Measurements from ENCODE around the gene MEGF6. TPM values are rescaled to one million over a fixed set of nuclear protein-coding genes. Genes with fewer than 3 reads are reported as not detected.

MEGF6 gene
- total RNA-seq, 1 donor from 2014 or later: 1.3 TPM

DNA sequence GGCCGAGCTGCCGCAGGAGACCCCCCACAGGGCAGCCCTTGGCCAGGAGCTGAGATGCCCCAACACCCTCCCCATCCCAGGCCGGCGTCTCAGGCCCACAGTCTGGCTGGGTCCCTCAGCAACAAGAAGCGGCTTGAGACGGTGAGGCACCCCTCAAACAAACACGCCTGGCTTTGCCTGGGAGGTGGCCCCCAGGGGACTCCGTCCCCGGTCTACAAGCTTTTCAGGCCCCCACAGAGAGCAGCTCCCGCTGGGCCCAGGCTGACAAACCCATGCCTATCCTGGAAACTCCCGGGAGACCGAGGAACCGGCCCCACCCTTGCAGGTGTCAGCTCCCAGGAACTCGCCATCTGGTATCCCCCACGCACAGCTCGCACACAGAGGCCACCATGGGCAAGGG, 89.9 kb downstream of the MEGF6 start:
- TF ChIP-seq, protein P1, sequence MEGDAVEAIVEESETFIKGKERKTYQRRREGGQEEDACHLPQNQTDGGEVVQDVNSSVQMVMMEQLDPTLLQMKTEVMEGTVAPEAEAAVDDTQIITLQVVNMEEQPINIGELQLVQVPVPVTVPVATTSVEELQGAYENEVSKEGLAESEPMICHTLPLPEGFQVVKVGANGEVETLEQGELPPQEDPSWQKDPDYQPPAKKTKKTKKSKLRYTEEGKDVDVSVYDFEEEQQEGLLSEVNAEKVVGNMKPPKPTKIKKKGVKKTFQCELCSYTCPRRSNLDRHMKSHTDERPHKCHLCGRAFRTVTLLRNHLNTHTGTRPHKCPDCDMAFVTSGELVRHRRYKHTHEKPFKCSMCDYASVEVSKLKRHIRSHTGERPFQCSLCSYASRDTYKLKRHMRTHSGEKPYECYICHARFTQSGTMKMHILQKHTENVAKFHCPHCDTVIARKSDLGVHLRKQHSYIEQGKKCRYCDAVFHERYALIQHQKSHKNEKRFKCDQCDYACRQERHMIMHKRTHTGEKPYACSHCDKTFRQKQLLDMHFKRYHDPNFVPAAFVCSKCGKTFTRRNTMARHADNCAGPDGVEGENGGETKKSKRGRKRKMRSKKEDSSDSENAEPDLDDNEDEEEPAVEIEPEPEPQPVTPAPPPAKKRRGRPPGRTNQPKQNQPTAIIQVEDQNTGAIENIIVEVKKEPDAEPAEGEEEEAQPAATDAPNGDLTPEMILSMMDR (IDR thresholded peaks at IDR 0.05; ENCODE audit: insufficient read depth, low read length, severe bottlenecking): no peak
- Histone ChIP-seq H3K4me3 (ENCODE audit: low read depth, low read length) (no peak overlapping the region), H3K27me3 (ENCODE audit: control insufficient read depth, insufficient read depth, low read length) (no peaks in the 10 kb centered on the region), H3K36me3 (ENCODE audit: control insufficient read depth, insufficient read depth, low read length) (no peaks in the 10 kb centered on the region)
- FAIRE-seq: no peak
- no peak for DNase-seq (ENCODE audit: low read depth)

GRCh38 chr1:3520419-3521378, 90.6 kb downstream of the MEGF6 start:
- TF ChIP-seq, protein P1 (IDR thresholded peaks at IDR 0.05; ENCODE audit: insufficient read depth, low read length, severe bottlenecking): no peak
- FAIRE-seq: no peak
- no peak overlapping the region for H3K4me3 ChIP-seq (ENCODE audit: low read depth, low read length)
- DNase-seq (ENCODE audit: low read depth): no peak
- H3K36me3 ChIP-seq (ENCODE audit: control insufficient read depth, insufficient read depth, low read length): no peaks in the 10 kb centered on the region
- no peaks in the 10 kb centered on the region for H3K27me3 ChIP-seq (ENCODE audit: control insufficient read depth, insufficient read depth, low read length)

DNA sequence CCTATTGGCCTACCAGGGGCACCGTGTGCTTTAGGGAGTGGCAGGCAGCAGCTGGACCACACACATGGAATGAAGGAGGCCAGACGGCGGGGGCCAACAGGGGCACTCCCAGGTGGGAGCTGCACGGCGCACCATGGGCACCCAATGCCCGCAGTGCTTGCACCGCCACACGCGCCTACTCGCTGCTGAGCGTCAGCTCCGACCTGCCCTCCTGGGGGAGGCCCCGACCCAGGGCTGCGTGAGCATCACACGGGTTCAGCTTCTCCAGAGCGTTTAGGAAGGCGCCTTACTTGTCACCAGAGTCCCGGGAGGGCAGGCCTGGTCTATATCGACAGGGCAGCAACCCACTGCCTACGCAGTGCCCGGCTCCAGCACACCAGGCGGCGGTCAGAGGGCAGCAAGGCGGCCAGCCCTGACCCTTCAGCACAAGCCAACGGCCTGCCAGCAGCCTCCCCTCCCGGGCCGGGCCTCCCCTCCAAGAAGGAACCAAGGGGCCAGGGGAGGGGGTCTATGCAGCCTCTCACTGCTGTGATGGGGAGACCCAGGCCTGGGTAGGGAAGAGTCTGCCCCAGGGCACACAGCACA, 91.9 kb downstream of the MEGF6 start:
- no peak overlapping the region for H3K4me3 ChIP-seq (ENCODE audit: low read depth, low read length)
- no peak for DNase-seq (ENCODE audit: low read depth)
- no peaks in the 10 kb centered on the region for H3K36me3 ChIP-seq (ENCODE audit: control insufficient read depth, insufficient read depth, low read length)
- H3K27me3 ChIP-seq (ENCODE audit: control insufficient read depth, insufficient read depth, low read length): no peaks in the 10 kb centered on the region
- TF ChIP-seq, protein P1 (IDR thresholded peaks at IDR 0.05; ENCODE audit: insufficient read depth, low read length, severe bottlenecking): no peak
- no peak for FAIRE-seq

- H3K27me3 ChIP-seq (ENCODE audit: control insufficient read depth, insufficient read depth, low read length): no peaks in the 10 kb centered on the region
- no peaks in the 10 kb centered on the region for H3K36me3 ChIP-seq (ENCODE audit: control insufficient read depth, insufficient read depth, low read length)
- FAIRE-seq: no peak
- no peak for DNase-seq (ENCODE audit: low read depth)
- TF ChIP-seq, protein P1 (IDR thresholded peaks at IDR 0.05; ENCODE audit: insufficient read depth, low read length, severe bottlenecking): no peak
- H3K4me3 ChIP-seq (ENCODE audit: low read depth, low read length): no peak overlapping the region
Measured at GRCh38 chr1:3518756-3519155, 92.6 kb downstream of the MEGF6 start.

DNA sequence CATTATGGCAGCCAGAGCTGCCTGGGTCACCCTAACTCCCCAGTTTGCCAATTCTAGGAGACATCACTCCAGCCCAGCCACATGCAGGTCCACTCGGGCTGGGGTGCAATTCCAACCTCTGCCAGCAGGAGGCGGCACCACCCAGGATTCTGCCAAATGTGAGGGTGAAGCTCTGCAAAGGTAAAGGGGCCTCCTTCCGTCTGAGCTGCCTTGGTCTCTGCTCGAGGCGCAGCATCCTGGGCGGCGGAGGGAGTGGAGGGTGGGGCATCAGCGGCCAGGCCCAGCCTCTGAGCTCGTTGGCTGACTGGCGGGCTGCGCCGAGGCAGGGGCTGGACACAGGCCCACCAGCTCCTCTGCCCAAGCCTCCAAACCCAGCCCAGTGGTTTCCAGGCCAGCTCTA, 93.1 kb downstream of the MEGF6 start:
- H3K4me3 ChIP-seq (ENCODE audit: low read depth, low read length): no peak overlapping the region
- TF ChIP-seq, protein P1 (IDR thresholded peaks at IDR 0.05; ENCODE audit: insufficient read depth, low read length, severe bottlenecking): peak; percentile 75
- FAIRE-seq (no peak), DNase-seq (ENCODE audit: low read depth) (no peak)
- no peaks in the 10 kb centered on the region for H3K36me3 ChIP-seq (ENCODE audit: control insufficient read depth, insufficient read depth, low read length)
- no peaks in the 10 kb centered on the region for H3K27me3 ChIP-seq (ENCODE audit: control insufficient read depth, insufficient read depth, low read length)
